ENCODE data around the gene GNG7.
"Not testable (repeated sequence)": the region's sequence is repeated elsewhere in the genome, so short reads cannot be mapped to it uniquely, and the experiment has no call there.

The GNG7 gene

DNA sequence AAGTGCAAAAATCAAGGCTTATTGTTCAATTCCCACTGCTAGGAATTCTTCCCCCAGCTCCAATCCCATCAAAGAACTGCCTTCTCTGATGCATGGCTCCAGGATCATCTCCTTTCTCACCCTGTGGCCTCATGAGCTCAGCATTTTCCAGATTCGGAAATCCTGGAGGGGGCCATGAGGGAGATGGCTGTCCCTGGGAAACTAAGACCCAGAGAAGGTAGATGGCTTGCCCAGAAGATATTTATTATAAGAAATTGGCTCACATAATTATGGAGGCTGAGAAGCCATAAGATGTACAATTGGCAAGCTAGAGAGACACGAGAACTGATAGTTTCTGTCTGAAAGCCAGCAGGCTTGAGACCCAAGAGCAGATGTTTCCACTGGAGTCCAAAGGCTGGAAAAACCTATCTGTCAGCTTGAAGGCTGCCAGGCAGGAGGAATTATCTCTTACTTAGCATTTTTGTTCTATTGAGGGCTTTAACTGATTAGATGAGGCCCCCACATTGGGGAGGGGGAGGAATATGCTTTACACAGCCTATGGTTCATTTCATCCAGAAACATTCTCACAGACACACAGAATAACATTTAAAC, 168.0 kb downstream of the GNG7 start:
- H3K4me3 ChIP-seq (ENCODE audit: low read depth, low read length) = no peak overlapping the region
- TF ChIP-seq, protein P1, sequence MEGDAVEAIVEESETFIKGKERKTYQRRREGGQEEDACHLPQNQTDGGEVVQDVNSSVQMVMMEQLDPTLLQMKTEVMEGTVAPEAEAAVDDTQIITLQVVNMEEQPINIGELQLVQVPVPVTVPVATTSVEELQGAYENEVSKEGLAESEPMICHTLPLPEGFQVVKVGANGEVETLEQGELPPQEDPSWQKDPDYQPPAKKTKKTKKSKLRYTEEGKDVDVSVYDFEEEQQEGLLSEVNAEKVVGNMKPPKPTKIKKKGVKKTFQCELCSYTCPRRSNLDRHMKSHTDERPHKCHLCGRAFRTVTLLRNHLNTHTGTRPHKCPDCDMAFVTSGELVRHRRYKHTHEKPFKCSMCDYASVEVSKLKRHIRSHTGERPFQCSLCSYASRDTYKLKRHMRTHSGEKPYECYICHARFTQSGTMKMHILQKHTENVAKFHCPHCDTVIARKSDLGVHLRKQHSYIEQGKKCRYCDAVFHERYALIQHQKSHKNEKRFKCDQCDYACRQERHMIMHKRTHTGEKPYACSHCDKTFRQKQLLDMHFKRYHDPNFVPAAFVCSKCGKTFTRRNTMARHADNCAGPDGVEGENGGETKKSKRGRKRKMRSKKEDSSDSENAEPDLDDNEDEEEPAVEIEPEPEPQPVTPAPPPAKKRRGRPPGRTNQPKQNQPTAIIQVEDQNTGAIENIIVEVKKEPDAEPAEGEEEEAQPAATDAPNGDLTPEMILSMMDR (IDR thresholded peaks at IDR 0.05; ENCODE audit: low read depth, low read length, missing control alignments) = no peak
- in situ Hi-C loops (cut with HindIII; ENCODE audit: low sequenced_read_pairs) = no loop called here
- no peak for DNase-seq (ENCODE audit: low read depth)

DNA sequence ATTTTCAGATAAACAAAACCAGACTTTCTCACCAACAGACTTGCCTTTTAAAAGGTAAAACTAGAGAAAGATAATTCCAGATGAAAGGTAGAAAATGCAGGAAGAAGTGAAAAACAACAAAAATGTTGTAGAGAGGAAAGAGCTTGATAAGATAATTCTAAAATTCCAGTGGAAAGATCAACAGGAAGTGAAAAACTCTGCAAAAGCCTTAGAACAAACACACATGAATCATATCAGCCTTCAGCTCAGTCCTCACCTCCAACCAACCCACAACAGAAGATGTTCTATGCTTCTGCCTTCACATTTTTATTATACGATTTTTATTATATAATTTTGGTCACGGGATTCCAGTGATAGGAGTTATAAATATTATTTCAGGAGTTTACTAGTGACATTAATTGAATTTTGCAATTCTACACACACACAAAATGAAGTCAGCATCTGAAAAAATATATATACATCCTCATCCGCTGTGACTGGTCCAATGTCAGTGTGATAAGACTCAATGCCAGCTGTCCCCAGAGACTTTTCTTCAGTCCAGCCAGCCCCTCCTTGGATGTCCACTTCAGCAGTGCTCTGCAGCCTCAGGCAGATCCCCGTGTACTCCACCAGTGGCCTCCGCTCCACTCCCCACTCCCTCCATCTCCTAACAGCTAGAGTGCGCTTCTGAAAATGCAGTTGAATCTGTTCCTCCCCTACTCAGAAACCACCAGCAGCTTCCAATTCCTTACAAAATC, 168.6 kb downstream of the GNG7 start:
- DNase-seq (ENCODE audit: low read depth) = no peak

DNA sequence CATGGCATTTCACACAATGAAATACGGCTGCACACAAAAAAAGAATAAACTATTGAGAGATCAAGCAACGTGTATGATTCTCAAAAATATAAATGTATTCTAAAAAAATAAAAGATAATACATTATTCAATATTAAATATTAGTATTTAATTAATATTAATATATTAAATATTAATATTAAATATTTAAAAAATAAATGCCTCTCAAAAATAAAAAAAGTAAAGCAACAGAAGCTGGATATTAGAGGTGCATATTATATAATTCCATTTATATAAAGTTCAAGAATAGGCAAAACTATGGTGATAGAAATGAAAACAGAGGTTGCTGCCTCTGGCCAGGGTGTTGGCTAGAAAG, 169.4 kb downstream of the GNG7 start:
- TF ChIP-seq, protein P1 (IDR thresholded peaks at IDR 0.05; ENCODE audit: low read depth, low read length, missing control alignments) = no peak
- in situ Hi-C loops (cut with HindIII; ENCODE audit: low sequenced_read_pairs) = no loop called here
- no peak overlapping the region for H3K4me3 ChIP-seq (ENCODE audit: low read depth, low read length)
- DNase-seq (ENCODE audit: low read depth) = no peak

More for the DNA sequence above, 168.6 kb downstream of the GNG7 start:
- TF ChIP-seq, protein P1 (IDR thresholded peaks at IDR 0.05; ENCODE audit: low read depth, low read length, missing control alignments) = no peak
- H3K4me3 ChIP-seq (ENCODE audit: low read depth, low read length) = no peak overlapping the region
- in situ Hi-C loops (cut with HindIII; ENCODE audit: low sequenced_read_pairs) = no loop called here

DNA sequence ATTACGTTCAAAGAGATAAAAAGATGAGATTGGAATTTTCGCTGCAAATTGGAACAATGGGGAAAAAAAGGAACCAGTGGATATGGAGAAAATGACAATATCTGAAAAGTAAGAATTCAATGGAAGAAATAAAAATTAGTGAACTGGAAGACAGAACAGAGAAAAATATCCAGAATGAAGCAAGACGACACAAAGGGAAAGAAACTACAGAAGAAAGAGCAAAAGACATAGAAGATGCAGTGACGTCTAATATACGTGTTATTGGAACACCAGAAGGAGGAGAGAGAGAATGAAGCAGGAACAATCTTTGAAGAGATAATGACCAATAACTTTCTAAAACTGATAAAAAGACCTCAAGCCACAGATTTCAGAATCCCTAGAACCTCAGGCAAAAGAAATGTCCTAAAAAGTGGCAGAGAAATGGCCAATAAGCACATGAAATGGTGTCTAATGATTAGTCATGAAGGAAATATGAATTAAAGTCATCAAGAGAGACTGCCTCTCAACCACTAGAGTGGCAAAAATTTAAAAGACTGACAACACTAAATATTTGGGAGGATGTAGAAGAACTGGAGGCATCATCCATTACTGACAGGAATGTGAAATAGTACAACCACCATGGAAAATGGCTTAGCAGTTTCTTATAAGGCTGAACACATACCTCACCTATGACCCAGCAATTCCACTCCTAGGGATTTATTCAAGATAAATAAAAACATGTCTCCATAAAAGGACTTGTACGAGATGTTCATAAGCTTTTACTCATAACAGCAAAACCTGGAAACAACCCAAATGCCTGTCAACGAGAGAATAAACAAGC, 170.0 kb downstream of the GNG7 start:
- in situ Hi-C loops (cut with HindIII; ENCODE audit: low sequenced_read_pairs) = no loop called here
- H3K4me3 ChIP-seq (ENCODE audit: low read depth, low read length) = no peak overlapping the region
- TF ChIP-seq, protein P1 (IDR thresholded peaks at IDR 0.05; ENCODE audit: low read depth, low read length, missing control alignments) = no peak
- no peak for DNase-seq (ENCODE audit: low read depth)

DNA sequence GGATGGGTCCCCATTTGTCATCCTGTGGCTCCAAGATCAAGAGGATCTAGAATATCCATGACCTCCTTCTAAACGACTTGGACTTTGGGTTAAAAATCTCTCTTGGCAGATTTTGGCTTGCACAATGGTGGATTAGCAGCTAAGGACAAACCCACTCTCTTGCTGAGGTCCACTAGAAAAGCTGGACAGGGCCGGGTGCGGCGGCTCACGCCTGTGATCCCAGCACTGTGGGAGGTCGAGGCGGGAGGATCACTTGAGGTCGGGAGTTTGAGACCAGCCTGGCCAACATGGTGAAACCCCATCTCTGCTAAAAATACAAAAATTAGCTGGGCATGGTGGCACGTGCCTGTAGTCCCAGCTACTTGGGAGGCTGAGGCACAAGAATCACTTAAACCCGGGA, 172.6 kb downstream of the GNG7 start:
- in situ Hi-C loops (cut with HindIII; ENCODE audit: low sequenced_read_pairs); DNase-seq (ENCODE audit: low read depth): not testable (repeated sequence)

DNA sequence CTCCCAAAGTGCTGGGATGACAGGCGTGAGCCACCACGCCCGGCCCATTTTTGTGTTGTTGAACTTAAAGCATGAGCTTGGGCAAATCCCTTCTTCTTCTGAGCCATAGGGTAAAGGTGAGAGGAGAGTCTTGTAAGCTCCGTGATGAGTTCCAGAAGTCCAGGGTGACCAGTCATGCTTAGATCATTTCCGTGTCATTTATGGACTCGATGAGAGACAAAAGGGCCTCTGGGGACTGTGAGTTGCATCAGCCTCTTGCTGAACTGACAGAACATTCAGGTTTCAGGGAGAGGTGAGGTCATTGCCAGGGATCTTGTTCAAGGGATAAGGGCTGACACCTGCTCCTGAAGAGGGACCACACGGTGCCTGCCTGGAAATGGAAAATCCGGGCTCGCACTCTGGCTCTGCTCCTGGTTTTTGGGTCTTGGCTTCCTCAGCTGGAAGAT, 173.0 kb downstream of the GNG7 start:
- H3K4me3 ChIP-seq (ENCODE audit: low read depth, low read length) = no peak overlapping the region
- TF ChIP-seq, protein P1 (IDR thresholded peaks at IDR 0.05; ENCODE audit: low read depth, low read length, missing control alignments) = no peak
- DNase-seq (ENCODE audit: low read depth) = no peak
- in situ Hi-C loops (cut with HindIII; ENCODE audit: low sequenced_read_pairs) = no loop called here

More for the DNA sequence above, 172.6 kb downstream of the GNG7 start:
- not testable (repeated sequence) for H3K4me3 ChIP-seq (ENCODE audit: low read depth, low read length)
